ENCODE data around the gene SPECC1L.

- TF ChIP-seq POLR2AphosphoS5 (IDR thresholded peaks at IDR 0.05; ENCODE audit: low read depth, low read length) (no peak), TAF1 (IDR thresholded peaks at IDR 0.05; ENCODE audit: borderline replicate concordance, insufficient read depth, low read length) (no peak), REST (IDR thresholded peaks at IDR 0.05; ENCODE audit: insufficient read depth in 1 of 2, low read depth in 2 of 2, low read length in 2 of 2) (no peak)
These were observed 195.3 kb downstream of the SPECC1L start for GRCh38 chr22:24465975-24466374.
